WTC11 (cell line): ENCODE measurements around the gene TMEM258. TPM values are rescaled to one million over a fixed set of nuclear protein-coding genes. Genes with fewer than 3 reads are reported as not detected.

Source experiments
- ATAC-seq: fragments of 200-7000 bp; cut with Tn5 transposase; 2 replicates; pipeline ENCODE4 v1.10.0; 2021; ENCODE audit warnings: mild to moderate bottlenecking, moderate library complexity
- CTCF ChIA-PET: fragments of 300-600 bp; sonication (Branson Sonifier 250); formaldehyde crosslinking; loops from one replicate; lab custom pipeline; 2021; ENCODE audit warnings: antibody characterized with exemption; lab: Charles Lee
- POLR2A ChIA-PET: fragments of 350-600 bp; sonication (Branson Sonifier 250); formaldehyde crosslinking; loops from one replicate; lab custom pipeline; 2021; ENCODE audit warnings: antibody characterized with exemption; lab: Charles Lee
- DNase-seq: peaks from one replicate; pipeline ENCODE4 v3.0.0; 2021; ENCODE audit warnings: low spot score
- H3K27ac Mint-ChIP-seq: 2 replicates; pipeline ENCODE4 v1.8.0; 2021; ENCODE audit warnings: mixed read lengths
- H3K27me3 Mint-ChIP-seq: 2 replicates; pipeline ENCODE4 v1.8.0; 2021; ENCODE audit warnings: low read depth, mild to moderate bottlenecking, moderate library complexity, mixed read lengths
- H3K36me3 Mint-ChIP-seq: 2 replicates; pipeline ENCODE4 v1.8.0; 2021; ENCODE audit warnings: mixed read lengths
- H3K4me1 Mint-ChIP-seq: 2 replicates; pipeline ENCODE4 v1.8.0; 2022; ENCODE audit warnings: mixed read lengths
- H3K4me3 Mint-ChIP-seq: 2 replicates; pipeline ENCODE4 v1.8.0; 2021; ENCODE audit warnings: mild to moderate bottlenecking, moderate library complexity, mixed read lengths
- H3K9me3 Mint-ChIP-seq: 2 replicates; pipeline ENCODE4 v1.8.0; 2021; ENCODE audit warnings: mixed read lengths
- AR ChIP-seq: fragments of 250-450 bp; sonication (Bioruptor Pico); IDR thresholded peaks from 2 replicates; pipeline ENCODE4 v1.9.0; 2021; ENCODE audit warnings: mild to moderate bottlenecking
- ATF1 ChIP-seq: sonication (generic); formaldehyde crosslinking; IDR thresholded peaks from 2 replicates; pipeline ENCODE4 v1.8.1; 2023; ENCODE audit warnings: mild to moderate bottlenecking, moderate library complexity, missing genetic modification reagents
- ATF3 ChIP-seq: sonication (generic); formaldehyde crosslinking; conservative IDR thresholded peaks from 2 replicates; pipeline ENCODE4 v1.8.1; 2022; ENCODE audit warnings: mild to moderate bottlenecking, missing genetic modification reagents
- CBFB ChIP-seq: sonication (generic); formaldehyde crosslinking; IDR thresholded peaks from 2 replicates; pipeline ENCODE4 v1.8.1; 2022; ENCODE audit warnings: mild to moderate bottlenecking, low read depth, missing genetic modification reagents
- CDX4 ChIP-seq: fragments of 250-450 bp; sonication (Bioruptor Pico); IDR thresholded peaks from 2 replicates; pipeline ENCODE4 v1.9.0; 2021; ENCODE audit warnings: moderate library complexity, mild to moderate bottlenecking, inconsistent platforms, borderline replicate concordance
- E2F4 ChIP-seq: sonication (generic); formaldehyde crosslinking; IDR thresholded peaks from 2 replicates; pipeline ENCODE4 v1.8.1; 2022; ENCODE audit warnings: low read depth, mild to moderate bottlenecking, moderate library complexity, missing genetic modification reagents, borderline replicate concordance
- E2F5 ChIP-seq: sonication (generic); formaldehyde crosslinking; IDR thresholded peaks from 2 replicates; pipeline ENCODE4 v1.8.1; 2022; ENCODE audit warnings: mild to moderate bottlenecking, moderate library complexity, missing genetic modification reagents
- EMX1 ChIP-seq: fragments of 250-450 bp; sonication (Bioruptor Pico); IDR thresholded peaks from 2 replicates; pipeline ENCODE4 v1.8.0; 2021; ENCODE audit warnings: mild to moderate bottlenecking
- GABPB1 ChIP-seq: sonication (generic); formaldehyde crosslinking; IDR thresholded peaks from 2 replicates; pipeline ENCODE4 v1.8.1; 2023; ENCODE audit warnings: mild to moderate bottlenecking, missing genetic modification reagents
- MAX ChIP-seq: sonication (generic); formaldehyde crosslinking; IDR thresholded peaks from 2 replicates; pipeline ENCODE4 v1.8.0; 2022; ENCODE audit warnings: mild to moderate bottlenecking, missing genetic modification reagents
- RELA ChIP-seq: sonication (generic); formaldehyde crosslinking; IDR thresholded peaks from 2 replicates; pipeline ENCODE4 v1.8.1; 2022; ENCODE audit warnings: missing genetic modification reagents, mild to moderate bottlenecking, borderline replicate concordance
- SMAD3 ChIP-seq: sonication (generic); formaldehyde crosslinking; IDR thresholded peaks from 2 replicates; pipeline ENCODE4 v1.8.0; 2022; ENCODE audit warnings: missing genetic modification reagents, mild to moderate bottlenecking, borderline replicate concordance
- STAT6 ChIP-seq: sonication (generic); formaldehyde crosslinking; conservative IDR thresholded peaks from 2 replicates; pipeline ENCODE4 v1.8.1; 2023; ENCODE audit warnings: mild to moderate bottlenecking, low read depth, missing genetic modification reagents, moderate library complexity
- USF1 ChIP-seq: sonication (generic); formaldehyde crosslinking; IDR thresholded peaks from 2 replicates; pipeline ENCODE4 v1.8.0; 2022; ENCODE audit warnings: mild to moderate bottlenecking, missing genetic modification reagents
- ZNF232 ChIP-seq: sonication (generic); formaldehyde crosslinking; IDR thresholded peaks from 2 replicates; pipeline ENCODE4 v1.8.0; 2022; ENCODE audit warnings: mild to moderate bottlenecking, missing genetic modification reagents
- ZNF416 ChIP-seq: fragments of 250-450 bp; sonication (Bioruptor Pico); IDR thresholded peaks from 2 replicates; pipeline ENCODE4 v1.9.0; 2021; ENCODE audit warnings: mild to moderate bottlenecking, inconsistent platforms
- ZNF425 ChIP-seq: fragments of 250-450 bp; sonication (Bioruptor Pico); conservative IDR thresholded peaks from 2 replicates; pipeline ENCODE4 v1.9.0; 2021; ENCODE audit warnings: mild to moderate bottlenecking
- total RNA-seq: library from RNA; stranded (reverse); gene quantifications from 3 replicates; pipeline ENCODE4 v1.2.3, GENCODE V29; 2021

Gene TMEM258
- total RNA-seq, 1 experiment from 2014 or later: 175 TPM

- TF ChIP-seq USF1 (peak; percentile 55; the same call in 1 of the 2 replicates), CDX4 (CRISPR knock-in tag) (no peak), STAT6 (CRISPR knock-in tag) (no peak)
- TF ChIP-seq, all 79 proteins: peak for 27
Observed at GRCh38 chr11:61816736-61817455, 24.5 kb upstream of the TMEM258 start, which contains the start of gene FADS1 (continued).

GRCh38 chr11:61815790-61816735 lies 23.7 kb upstream of the TMEM258 start:
- peaks cover 4% of the 10 kb centered on the region; the same call in 1 of the 2 replicates for H3K9me3 Mint-ChIP-seq
- H3K36me3 Mint-ChIP-seq: peaks cover 35% of the 10 kb centered on the region
- peak overlapping the region; percentile 99 for H3K27ac Mint-ChIP-seq
- ATAC-seq (peak; percentile 35), DNase-seq (peak; percentile 78)
- H3K4me3 Mint-ChIP-seq: peak overlapping the region; percentile 94
- ChIA-PET CTCF (interaction anchor here (0.5 to 5.8 kb wide), 23 partner anchors 12 to 560 kb away, joined by 3 to 64 read pairs (median 8); partner anchors contain the start of genes FADS2, FEN1 and TMEM258), POLR2A (interaction anchor here (0.8 to 3.2 kb wide), 16 partner anchors 10 to 292 kb away, joined by 3 to 66 read pairs (median 4); partner anchors contain the start of genes FADS2, FEN1 and TMEM258)
- H3K27me3 Mint-ChIP-seq: no peaks in the 10 kb centered on the region; the same call in 1 of the 2 replicates
- H3K4me1 Mint-ChIP-seq: peaks cover 23% of the 10 kb centered on the region
- TF ChIP-seq CBFB (CRISPR knock-in tag): no peak
- no peak for TF ChIP-seq ATF3 (CRISPR knock-in tag)
- no peak; the same call in 1 of the 2 replicates for TF ChIP-seq ZNF232 (CRISPR knock-in tag)
- TF ChIP-seq RELA: no peak
- 0 out of 2 replicates have a peak, but pooled peaks have one; percentile 13 for TF ChIP-seq MAX (CRISPR knock-in tag)
- peak; percentile 32; the same call in 1 of the 2 replicates for TF ChIP-seq ZNF416 (CRISPR knock-in tag)
- no peak for TF ChIP-seq AR
- TF ChIP-seq EMX1 (CRISPR knock-in tag): no peak
- no peak; the same call in 1 of the 2 replicates for TF ChIP-seq E2F5 (CRISPR knock-in tag)
- TF ChIP-seq GABPB1: no peak
- no peak for TF ChIP-seq ATF1 (CRISPR knock-in tag)
- TF ChIP-seq E2F4 (CRISPR knock-in tag): no peak; the same call in 1 of the 2 replicates
- TF ChIP-seq ZNF425: no peak
- 0 out of 2 replicates have a peak, but pooled peaks have one; percentile 3 for TF ChIP-seq SMAD3 (CRISPR knock-in tag)
